Left ventricle myocardium inferior (tissue), 1 donor: Measurements from ENCODE around the gene DSC2. TPM values are rescaled to one million over a fixed set of nuclear protein-coding genes. Genes with fewer than 3 reads are reported as not detected.

ENCODE experiments used
- DNase-seq: peaks from one replicate; pipeline ENCODE4 v3.0.0-alpha.2; 2020
- H3K27ac ChIP-seq: fragments of 200-600 bp; replicated peaks from 2 replicates; pipeline ENCODE4 v1.8.0; 2021
- H3K27me3 ChIP-seq: fragments of 200-600 bp; 2 replicates; pipeline ENCODE4 v1.8.0; 2021; ENCODE audit warnings: low read depth
- H3K36me3 ChIP-seq: fragments of 200-600 bp; 2 replicates; pipeline ENCODE4 v1.8.0; 2021
- H3K4me1 ChIP-seq: fragments of 200-600 bp; 2 replicates; pipeline ENCODE4 v1.8.0; 2021
- H3K4me3 ChIP-seq: fragments of 200-600 bp; 2 replicates; pipeline ENCODE4 v1.8.0; 2021; ENCODE audit warnings: mild to moderate bottlenecking, moderate library complexity
- H3K9me3 ChIP-seq: fragments of 200-600 bp; replicated peaks from 2 replicates; pipeline ENCODE4 v1.8.0; 2021
- CTCF ChIP-seq: fragments of 200-600 bp; IDR thresholded peaks from 2 replicates; pipeline ENCODE4 v1.8.0; 2021; ENCODE audit warnings: antibody characterized with exemption, mild to moderate bottlenecking, borderline replicate concordance
- intact Hi-C: fragments of 100-400 bp; cut with micrococcal nuclease; formaldehyde crosslinking; loops from one replicate; pipeline ENCODE4 v1.11.0; 2022
- total RNA-seq: library from RNA; stranded (reverse); fragmentation: NEBNext Ultra II Directional; extraction: Animal tissue kit (Norgen Biotek cat#: 25700); gene quantifications from one replicate; pipeline ENCODE4 v1.2.1, GENCODE V29; 2021
- donor health status: DM: no; HTN: yes; CAD: no; lungs with severe emphysema.

Gene DSC2
- total RNA-seq, 1 donor from 2014 or later: 24.5 TPM

- no peak for DNase-seq
- Histone ChIP-seq H3K4me1 (no peaks in the 10 kb centered on the region), H3K4me3 (no peak overlapping the region), H3K27me3 (no peaks in the 10 kb centered on the region), H3K27ac (no peak overlapping the region), H3K9me3 (no peaks in the 10 kb centered on the region), H3K36me3 (no peaks in the 10 kb centered on the region)
- intact Hi-C loops: no loop called here
- TF ChIP-seq CTCF: no peak
These were observed 14.8 kb upstream of the DSC2 start for GRCh38 chr18:31116853-31117595.

GRCh38 chr18:31112804-31113203 lies 10.6 kb upstream of the DSC2 start:
- DNase-seq: no peak
- intact Hi-C loops: no loop called here
- no peaks in the 10 kb centered on the region for H3K9me3 ChIP-seq
- no peaks in the 10 kb centered on the region for H3K27me3 ChIP-seq
- H3K4me1 ChIP-seq: no peaks in the 10 kb centered on the region
- no peak overlapping the region for H3K27ac ChIP-seq
- no peak overlapping the region for H3K4me3 ChIP-seq
- no peak for TF ChIP-seq CTCF
- H3K36me3 ChIP-seq: no peaks in the 10 kb centered on the region

- H3K27me3 ChIP-seq: peaks cover 9% of the 10 kb centered on the region
- H3K4me1 ChIP-seq: peaks cover 16% of the 10 kb centered on the region
- no peak overlapping the region for H3K4me3 ChIP-seq
- H3K36me3 ChIP-seq: no peaks in the 10 kb centered on the region
- TF ChIP-seq CTCF: no peak
- H3K9me3 ChIP-seq: no peaks in the 10 kb centered on the region
- no peak overlapping the region for H3K27ac ChIP-seq
- DNase-seq: no peak
- intact Hi-C loops: no loop called here
These were observed 3.5 kb upstream of the DSC2 start for GRCh38 chr18:31105733-31106132.

GRCh38 chr18:31104444-31104843 lies 2.2 kb upstream of the DSC2 start:
- intact Hi-C loops: no loop called here

GRCh38 chr18:31103423-31103822 lies 1.2 kb upstream of the DSC2 start:
- Histone ChIP-seq H3K36me3 (no peaks in the 10 kb centered on the region), H3K27ac (no peak overlapping the region), H3K4me1 (peaks cover 30% of the 10 kb centered on the region), H3K27me3 (peaks cover 11% of the 10 kb centered on the region), H3K9me3 (no peaks in the 10 kb centered on the region), H3K4me3 (no peak overlapping the region)
- intact Hi-C loops: no loop called here
- DNase-seq: no peak
- TF ChIP-seq CTCF: no peak

More at GRCh38 chr18:31104444-31104843, 2.2 kb upstream of the DSC2 start:
- Histone ChIP-seq H3K27ac (no peak overlapping the region), H3K4me3 (no peak overlapping the region), H3K4me1 (peaks cover 26% of the 10 kb centered on the region), H3K36me3 (no peaks in the 10 kb centered on the region), H3K9me3 (no peaks in the 10 kb centered on the region), H3K27me3 (peaks cover 11% of the 10 kb centered on the region)
- DNase-seq: no peak
- TF ChIP-seq CTCF: no peak
